Neutrophil (primary cell): ENCODE data around the gene DAPK1.

ENCODE experiments used
- H3K27ac ChIP-seq: fragments of 200-600 bp; sonication (generic); 2 replicates; pipeline ENCODE4 v1.5.1; 2016; ENCODE audit warnings: mild to moderate bottlenecking, moderate library complexity
- H3K27me3 ChIP-seq: fragments of 200-600 bp; sonication (generic); 2 replicates; pipeline ENCODE4 v1.6.0; 2016; ENCODE audit warnings: mild to moderate bottlenecking
- H3K36me3 ChIP-seq: fragments of 200-600 bp; sonication (generic); 2 replicates; pipeline ENCODE4 v1.5.1; 2017
- H3K4me1 ChIP-seq, 2 experiments: fragments of 200-600 bp in 1 of 2; sonication (generic) in 1 of 2; 1 replicate in 1 of 2; 2 replicates in 1 of 2; pipeline versions ENCODE4 v1.5.1 to v1.6.1; 2013 to 2016; ENCODE audit warnings: low read depth in 1 of 2, low read length in 1 of 2, mild to moderate bottlenecking in 1 of 2, moderate library complexity in 1 of 2; ENCODE audit not compliant: control insufficient read depth in 1 of 2, insufficient read depth in 1 of 2
- H3K4me3 ChIP-seq, 2 experiments: fragments of 200-600 bp in 1 of 2; sonication (generic) in 1 of 2; 1 replicate in 1 of 2; 2 replicates in 1 of 2; pipeline ENCODE4 v1.5.1; 2013 to 2016; ENCODE audit warnings: low read depth in 1 of 2, low read length in 1 of 2, mild to moderate bottlenecking in 1 of 2, moderate library complexity in 1 of 2
- H3K9me3 ChIP-seq: fragments of 200-600 bp; sonication (generic); 2 replicates; pipeline ENCODE4 v1.5.1; 2016
- TF ChIP-seq, protein P1 (sequence below): fragments of 200-600 bp; sonication (generic); IDR thresholded peaks from 2 replicates; pipeline ENCODE4 v1.5.1; 2016; ENCODE audit warnings: antibody characterized with exemption

DAPK1 gene

DNA sequence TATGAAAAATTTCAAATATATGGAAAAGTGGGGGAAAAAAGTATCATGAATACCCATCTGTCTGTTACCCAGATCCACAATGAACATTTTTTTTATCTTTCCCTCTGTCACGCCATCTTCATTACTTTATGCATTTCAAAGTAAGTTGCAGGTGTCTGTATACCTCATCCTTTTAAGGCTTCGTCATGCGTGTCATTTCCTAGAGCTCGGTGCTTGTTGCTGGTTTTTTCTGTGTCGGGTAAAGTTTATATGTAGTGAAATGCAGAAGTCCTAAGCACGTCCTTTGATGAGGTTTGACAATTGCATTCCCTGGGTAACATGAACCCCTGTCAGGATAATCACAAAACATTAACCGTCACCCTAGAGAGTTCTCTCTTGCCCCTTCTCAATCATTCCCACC is 52.1 kb downstream of the DAPK1 start:
- Histone ChIP-seq H3K36me3 (no peaks in the 10 kb centered on the region), H3K9me3 (no peaks in the 10 kb centered on the region), H3K27ac (no peak overlapping the region), H3K4me1 (peaks cover 10 to 11% of the 10 kb centered on the region in 2 experiments), H3K27me3 (no peaks in the 10 kb centered on the region), H3K4me3 (no peak overlapping the region)
- TF ChIP-seq, protein P1, sequence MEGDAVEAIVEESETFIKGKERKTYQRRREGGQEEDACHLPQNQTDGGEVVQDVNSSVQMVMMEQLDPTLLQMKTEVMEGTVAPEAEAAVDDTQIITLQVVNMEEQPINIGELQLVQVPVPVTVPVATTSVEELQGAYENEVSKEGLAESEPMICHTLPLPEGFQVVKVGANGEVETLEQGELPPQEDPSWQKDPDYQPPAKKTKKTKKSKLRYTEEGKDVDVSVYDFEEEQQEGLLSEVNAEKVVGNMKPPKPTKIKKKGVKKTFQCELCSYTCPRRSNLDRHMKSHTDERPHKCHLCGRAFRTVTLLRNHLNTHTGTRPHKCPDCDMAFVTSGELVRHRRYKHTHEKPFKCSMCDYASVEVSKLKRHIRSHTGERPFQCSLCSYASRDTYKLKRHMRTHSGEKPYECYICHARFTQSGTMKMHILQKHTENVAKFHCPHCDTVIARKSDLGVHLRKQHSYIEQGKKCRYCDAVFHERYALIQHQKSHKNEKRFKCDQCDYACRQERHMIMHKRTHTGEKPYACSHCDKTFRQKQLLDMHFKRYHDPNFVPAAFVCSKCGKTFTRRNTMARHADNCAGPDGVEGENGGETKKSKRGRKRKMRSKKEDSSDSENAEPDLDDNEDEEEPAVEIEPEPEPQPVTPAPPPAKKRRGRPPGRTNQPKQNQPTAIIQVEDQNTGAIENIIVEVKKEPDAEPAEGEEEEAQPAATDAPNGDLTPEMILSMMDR, result no peak

DNA sequence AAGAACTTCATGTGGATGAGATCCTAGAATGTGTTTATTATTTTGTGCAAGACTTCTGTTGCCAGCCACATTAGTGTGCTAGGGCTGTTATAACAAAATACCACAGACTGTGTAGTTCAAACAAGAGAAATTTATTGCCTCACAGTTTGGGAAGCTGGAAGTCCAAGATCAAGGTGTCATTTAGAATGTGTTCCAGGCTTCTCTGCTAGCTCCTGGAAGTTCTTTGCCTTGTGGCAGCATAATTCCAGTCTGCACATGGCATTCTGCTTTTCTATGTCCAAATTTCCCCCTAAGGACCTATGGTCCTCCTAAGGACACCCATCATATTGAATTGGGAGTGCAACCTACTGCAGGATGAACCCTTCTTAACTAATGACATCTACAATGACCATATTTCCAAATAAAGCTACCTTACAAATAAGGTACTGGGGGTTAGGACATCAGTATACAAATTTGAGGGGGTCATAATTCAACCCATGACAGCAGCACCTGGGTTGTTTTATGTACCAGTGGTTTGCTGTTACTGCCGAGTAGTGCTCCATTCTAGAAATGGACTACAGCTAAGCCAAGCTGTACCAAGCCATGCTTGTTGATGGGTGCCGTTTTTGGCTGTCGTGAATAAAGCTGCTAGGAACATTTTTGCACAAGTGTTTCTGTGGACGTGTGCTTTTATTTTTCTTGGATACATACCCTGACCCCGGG is 52.7 kb downstream of the DAPK1 start:
- Histone ChIP-seq H3K4me1 (peaks cover 16 to 17% of the 10 kb centered on the region in 2 experiments), H3K4me3 (no peak overlapping the region), H3K27me3 (no peaks in the 10 kb centered on the region), H3K27ac (no peak overlapping the region), H3K36me3 (no peaks in the 10 kb centered on the region), H3K9me3 (no peaks in the 10 kb centered on the region)
- TF ChIP-seq, protein P1, result no peak

DNA sequence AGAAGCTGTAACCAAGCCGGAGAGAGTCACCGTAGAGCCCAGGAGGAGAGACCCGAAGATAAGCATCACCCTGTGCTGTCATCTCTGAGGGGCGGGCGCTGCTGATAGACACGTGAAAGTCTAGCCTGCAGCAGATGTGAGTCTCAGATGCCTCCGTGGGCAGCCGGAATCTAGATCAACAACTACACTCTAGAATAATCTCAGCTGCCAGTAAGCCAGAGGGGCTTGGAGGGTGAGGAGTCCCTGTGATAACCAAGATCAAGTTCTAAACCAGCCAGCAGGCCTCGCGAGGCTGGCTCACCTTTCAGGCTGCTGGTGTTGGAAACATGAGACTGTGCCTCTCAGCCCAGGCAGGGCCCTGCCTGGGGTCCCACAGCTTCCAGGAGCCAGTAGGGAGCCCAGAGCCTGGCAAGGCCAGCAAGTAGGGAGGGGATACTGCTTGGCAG is 54.1 kb downstream of the DAPK1 start:
- H3K4me3 ChIP-seq, result no peak overlapping the region
- peaks cover 30 to 31% of the 10 kb centered on the region in 2 experiments for H3K4me1 ChIP-seq
- H3K27ac ChIP-seq, result no peak overlapping the region
- H3K9me3 ChIP-seq, result no peaks in the 10 kb centered on the region
- TF ChIP-seq, protein P1, result no peak
- H3K36me3 ChIP-seq, result no peaks in the 10 kb centered on the region
- H3K27me3 ChIP-seq, result no peaks in the 10 kb centered on the region

DNA sequence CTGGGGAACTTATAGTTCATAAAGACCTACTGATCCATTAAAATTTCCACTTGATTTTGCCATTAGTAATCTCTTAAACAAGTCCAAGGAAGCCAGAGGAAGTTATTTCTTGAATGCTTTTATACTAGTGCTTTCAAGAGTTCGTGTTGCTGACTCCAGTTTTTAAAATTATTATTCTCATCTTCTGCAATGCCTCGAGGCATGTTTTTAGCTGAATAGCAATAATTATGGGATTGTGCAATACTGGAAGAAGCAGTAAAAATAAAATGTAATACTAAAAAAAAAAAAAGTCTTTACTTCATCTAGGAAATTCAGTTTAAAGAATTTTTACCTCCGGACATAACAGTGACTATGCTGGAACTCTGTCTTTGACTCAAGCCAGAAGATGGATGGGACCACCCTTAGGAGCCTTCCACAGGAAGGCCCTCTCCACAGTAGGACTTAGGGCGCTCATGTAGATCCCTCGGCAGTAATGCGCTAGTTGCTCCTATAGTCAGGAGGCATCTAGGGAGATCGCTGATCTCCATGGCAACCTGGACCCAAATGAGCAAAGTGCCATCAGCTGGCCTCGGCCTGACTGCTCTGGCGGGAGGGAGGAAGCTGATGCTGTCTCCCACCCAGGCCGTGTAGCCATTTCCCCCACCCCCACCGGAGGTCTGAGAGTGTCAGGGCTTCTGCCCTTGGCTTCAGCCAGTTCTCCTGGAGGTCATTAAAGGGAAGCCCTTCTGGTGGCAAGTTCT is 56.7 kb downstream of the DAPK1 start:
- Histone ChIP-seq H3K4me3 (no peak overlapping the region), H3K27ac (peak overlapping the region; percentile 74), H3K9me3 (no peaks in the 10 kb centered on the region), H3K36me3 (no peaks in the 10 kb centered on the region), H3K4me1 (peaks cover 37 to 54% of the 10 kb centered on the region in 2 experiments), H3K27me3 (no peaks in the 10 kb centered on the region)
- TF ChIP-seq, protein P1, result no peak

DNA sequence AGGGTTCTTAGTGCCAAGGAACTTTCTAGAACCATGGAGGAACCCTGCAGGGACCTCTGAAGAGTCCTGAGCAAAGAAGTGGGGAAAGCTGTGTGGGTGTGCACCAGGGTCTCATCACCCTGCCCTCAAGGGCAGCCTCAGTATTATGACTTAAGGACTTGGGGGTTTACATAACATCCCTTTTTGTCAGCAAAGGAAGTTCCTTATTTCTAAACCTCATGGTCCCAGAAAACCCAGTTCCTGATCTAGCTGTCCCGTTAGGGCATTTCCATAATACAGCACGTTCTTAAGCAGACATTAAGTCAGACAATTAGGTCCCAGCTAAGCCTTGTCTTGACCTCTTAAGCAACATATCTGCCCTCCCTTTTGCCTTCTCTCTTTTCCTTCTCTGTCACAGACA is 57.3 kb downstream of the DAPK1 start:
- Histone ChIP-seq H3K4me3 (peak overlapping the region in 1 of 2 experiments; percentile 13), H3K27me3 (no peaks in the 10 kb centered on the region), H3K27ac (peak overlapping the region; percentile 74), H3K9me3 (no peaks in the 10 kb centered on the region), H3K36me3 (no peaks in the 10 kb centered on the region), H3K4me1 (peaks cover 44 to 61% of the 10 kb centered on the region in 2 experiments)
- TF ChIP-seq, protein P1, result no peak
